NT2/D1 (cell line): ENCODE data around the gene MAN2A2.
"Not testable (repeated sequence)": the region's sequence is repeated elsewhere in the genome, so short reads cannot be mapped to it uniquely, and the experiment has no call there.

ENCODE experiments used
- DNase-seq: peaks from one replicate; pipeline ENCODE4 v3.0.0-alpha.2; 2011; ENCODE audit warnings: low read depth, low spot score
- H3K27me3 ChIP-seq: 2 replicates; pipeline ENCODE4 v1.6.0; 2011; ENCODE audit warnings: mild to moderate bottlenecking; ENCODE audit not compliant: insufficient read length, insufficient read depth
- H3K36me3 ChIP-seq: 2 replicates; pipeline ENCODE4 v1.6.1; 2011; ENCODE audit warnings: mild to moderate bottlenecking, low read length, mixed read lengths; ENCODE audit not compliant: insufficient read depth, insufficient read length
- H3K4me1 ChIP-seq: 2 replicates; pipeline ENCODE4 v1.5.1; 2011; ENCODE audit not compliant: insufficient read depth, insufficient read length
- H3K4me3 ChIP-seq: 2 replicates; pipeline ENCODE4 v1.5.1; 2011; ENCODE audit warnings: low read depth; ENCODE audit not compliant: insufficient read length
- H3K9ac ChIP-seq: 2 replicates; pipeline ENCODE4 v1.6.0; 2011; ENCODE audit warnings: low read depth; ENCODE audit not compliant: insufficient read length
- H3K9me3 ChIP-seq: 2 replicates; pipeline ENCODE4 v1.5.1; 2011; ENCODE audit warnings: mild to moderate bottlenecking, low read length; ENCODE audit not compliant: insufficient read depth
- SUZ12 ChIP-seq: IDR thresholded peaks from 2 replicates; pipeline ENCODE4 v1.6.1; 2011; ENCODE audit not compliant: insufficient read length, insufficient read depth; ENCODE audit errors: extremely low read depth
- YY1 ChIP-seq: IDR thresholded peaks from 2 replicates; pipeline ENCODE4 v1.6.1; 2011; ENCODE audit not compliant: insufficient read length, insufficient read depth
- ZNF274 ChIP-seq: IDR thresholded peaks from 2 replicates; pipeline ENCODE4 v1.6.1; 2011; ENCODE audit warnings: mild to moderate bottlenecking, low read depth, low read length

The MAN2A2 gene

GRCh38 chr15:90903733-90904536, 833 bp downstream of the MAN2A2 start:
- H3K27me3 ChIP-seq, result peaks cover 18% of the 10 kb centered on the region
- H3K9ac ChIP-seq, result peak overlapping the region; percentile 77
- H3K4me1 ChIP-seq, result peaks cover 6% of the 10 kb centered on the region
- H3K9me3 ChIP-seq, result no peaks in the 10 kb centered on the region
- peak overlapping the region; percentile 72 for H3K4me3 ChIP-seq
- no peak for DNase-seq
- no peak for TF ChIP-seq YY1
- TF ChIP-seq ZNF274, result no peak
- no peak for TF ChIP-seq SUZ12
- H3K36me3 ChIP-seq, result peaks cover 24% of the 10 kb centered on the region

GRCh38 chr15:90904746-90905145, 1.6 kb downstream of the MAN2A2 start:
- no peak for DNase-seq
- Histone ChIP-seq H3K27me3 (peaks cover 18% of the 10 kb centered on the region), H3K36me3 (peaks cover 24% of the 10 kb centered on the region), H3K4me3 (no peak overlapping the region), H3K4me1 (peaks cover 6% of the 10 kb centered on the region), H3K9ac (no peak overlapping the region), H3K9me3 (no peaks in the 10 kb centered on the region)
- TF ChIP-seq SUZ12, result no peak
- no peak for TF ChIP-seq ZNF274
- no peak for TF ChIP-seq YY1

GRCh38 chr15:90905306-90906180, 2.4 kb downstream of the MAN2A2 start:
- TF ChIP-seq ZNF274 (no peak), YY1 (no peak), SUZ12 (no peak)
- Histone ChIP-seq H3K36me3 (peaks cover 26% of the 10 kb centered on the region), H3K9me3 (no peaks in the 10 kb centered on the region), H3K4me1 (peaks cover 6% of the 10 kb centered on the region), H3K27me3 (peaks cover 18% of the 10 kb centered on the region), H3K4me3 (no peak overlapping the region), H3K9ac (no peak overlapping the region)
- no peak for DNase-seq

- no peak for TF ChIP-seq ZNF274
- TF ChIP-seq YY1, result no peak
- Histone ChIP-seq H3K4me1 (peaks cover 6% of the 10 kb centered on the region), H3K9ac (no peak overlapping the region), H3K9me3 (no peaks in the 10 kb centered on the region), H3K27me3 (peaks cover 18% of the 10 kb centered on the region), H3K36me3 (peaks cover 34% of the 10 kb centered on the region), H3K4me3 (no peak overlapping the region)
- DNase-seq, result no peak
Observed at GRCh38 chr15:90906181-90906849, 3.2 kb downstream of the MAN2A2 start.

- no peak for DNase-seq
- Histone ChIP-seq H3K36me3 (peaks cover 41% of the 10 kb centered on the region), H3K4me1 (peaks cover 3% of the 10 kb centered on the region), H3K9me3 (no peaks in the 10 kb centered on the region), H3K27me3 (peaks cover 16% of the 10 kb centered on the region), H3K4me3 (no peak overlapping the region), H3K9ac (no peak overlapping the region)
- TF ChIP-seq YY1, result no peak
- no peak for TF ChIP-seq SUZ12
- no peak for TF ChIP-seq ZNF274
Observed at GRCh38 chr15:90907051-90907660, 4.1 kb downstream of the MAN2A2 start.

GRCh38 chr15:90907838-90908507, 4.9 kb downstream of the MAN2A2 start:
- no peaks in the 10 kb centered on the region for H3K9me3 ChIP-seq
- TF ChIP-seq YY1, result no peak
- H3K4me1 ChIP-seq, result peaks cover 3% of the 10 kb centered on the region
- H3K4me3 ChIP-seq, result no peak overlapping the region
- no peak for DNase-seq
- H3K27me3 ChIP-seq, result peaks cover 15% of the 10 kb centered on the region
- no peak overlapping the region for H3K9ac ChIP-seq
- peaks cover 49% of the 10 kb centered on the region for H3K36me3 ChIP-seq

GRCh38 chr15:90909449-90909848, 6.3 kb downstream of the MAN2A2 start:
- H3K4me1 ChIP-seq, H3K9me3 ChIP-seq, DNase-seq, H3K27me3 ChIP-seq, H3K4me3 ChIP-seq, H3K9ac ChIP-seq: not testable (repeated sequence)
- peaks cover 61% of the 10 kb centered on the region for H3K36me3 ChIP-seq
